NCI-H128 (cell line): ENCODE data around the gene TNFRSF17.
A peak's percentile ranks its signal among the peaks of the same experiment; 100 is the strongest.
"Not testable (repeated sequence)": the region's sequence is repeated elsewhere in the genome, so short reads cannot be mapped to it uniquely, and the experiment has no call there.

Experiments
- DNase-seq: peaks from one replicate; lab custom pipeline; 2025; ENCODE audit not compliant: unreplicated experiment; lab: John Stamatoyannopoulos, UW

TNFRSF17 gene

DNA sequence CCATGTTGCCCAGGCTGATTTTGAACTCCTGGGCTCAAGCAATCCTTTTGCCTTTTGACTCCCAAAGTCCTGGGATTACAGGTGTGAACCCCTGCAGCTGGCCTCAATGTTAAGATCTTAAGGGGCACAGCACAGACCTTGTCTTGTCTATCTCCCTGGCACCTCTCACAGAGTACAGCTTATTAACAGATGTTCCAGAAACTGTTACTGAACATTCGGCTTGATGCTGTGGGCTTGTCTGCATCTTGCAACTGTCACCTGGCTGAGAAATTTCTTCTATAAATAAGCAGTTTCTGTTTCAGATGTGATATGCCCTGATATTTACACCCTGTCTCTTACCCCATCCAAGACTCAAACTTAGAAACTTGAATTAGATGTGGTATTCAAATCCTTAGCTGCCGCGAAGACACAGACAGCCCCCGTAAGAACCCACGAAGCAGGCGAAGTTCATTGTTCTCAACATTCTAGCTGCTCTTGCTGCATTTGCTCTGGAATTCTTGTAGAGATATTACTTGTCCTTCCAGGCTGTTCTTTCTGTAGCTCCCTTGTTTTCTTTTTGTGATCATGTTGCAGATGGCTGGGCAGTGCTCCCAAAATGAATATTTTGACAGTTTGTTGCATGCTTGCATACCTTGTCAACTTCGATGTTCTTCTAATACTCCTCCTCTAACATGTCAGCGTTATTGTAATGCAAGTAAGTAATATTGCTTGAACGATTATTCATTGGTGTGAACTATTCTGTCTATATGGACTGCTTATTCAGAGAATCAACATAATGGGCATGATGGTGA lies at the start of gene TNFRSF17:
TNFRSF17 (plus strand) TSS at position 450 of the 791 bp plus-strand sequence; CDS start at position 565, 115 bp downstream.
- DNase-seq = no peak

DNA sequence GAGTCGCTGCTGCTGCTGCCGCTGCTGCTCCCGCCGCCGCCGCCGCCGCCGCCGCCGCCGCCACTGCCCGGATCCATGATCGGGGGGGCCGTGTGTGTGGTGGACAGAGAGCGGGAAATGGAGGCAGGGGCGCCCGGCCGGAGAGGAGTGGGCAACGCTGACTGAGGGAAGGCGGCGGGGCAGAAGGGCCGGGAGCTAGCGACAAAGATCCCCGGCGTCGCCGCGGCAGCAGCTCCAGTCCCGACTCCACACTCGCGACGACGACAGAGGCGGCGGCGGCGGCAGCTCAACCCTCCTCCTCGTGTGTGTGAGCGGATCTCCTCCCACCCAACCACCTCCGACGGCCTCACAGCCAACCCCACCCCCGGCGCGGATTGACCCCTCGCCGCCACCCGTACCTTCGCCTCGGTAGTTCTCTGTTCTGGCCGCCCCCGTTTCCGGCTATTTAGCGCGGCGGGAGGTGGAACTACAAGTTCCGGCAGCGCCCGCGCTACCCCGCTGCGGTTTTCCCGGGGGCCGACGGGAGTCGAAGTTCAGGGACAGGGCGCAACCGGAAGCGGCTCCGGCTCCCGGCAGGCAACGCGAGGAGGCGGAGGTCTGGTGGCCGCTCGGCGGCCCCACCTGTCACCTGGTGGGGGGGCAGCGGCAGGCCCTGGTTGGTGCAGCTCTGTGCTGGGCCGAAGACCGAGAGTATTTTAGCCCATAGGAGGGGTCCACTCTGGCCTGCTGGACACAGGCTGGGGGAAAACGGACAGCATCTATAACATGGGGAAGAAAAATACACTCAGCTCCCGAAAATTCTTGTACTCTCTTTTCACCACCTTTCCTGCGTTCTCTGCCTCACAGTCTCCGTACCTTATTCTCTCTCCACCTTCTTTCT lies 49.1 kb upstream of the TNFRSF17 start, which contains the start of gene GSPT1:
GSPT1 (minus strand) TSS at position 313 of the 880 bp plus-strand sequence; CDS start at position 77, 236 bp downstream.
- DNase-seq = peak; percentile 94

- no peak for DNase-seq
These were observed 48.3 kb upstream of the TNFRSF17 start for GRCh38 chr16:11916524-11917285.

DNA sequence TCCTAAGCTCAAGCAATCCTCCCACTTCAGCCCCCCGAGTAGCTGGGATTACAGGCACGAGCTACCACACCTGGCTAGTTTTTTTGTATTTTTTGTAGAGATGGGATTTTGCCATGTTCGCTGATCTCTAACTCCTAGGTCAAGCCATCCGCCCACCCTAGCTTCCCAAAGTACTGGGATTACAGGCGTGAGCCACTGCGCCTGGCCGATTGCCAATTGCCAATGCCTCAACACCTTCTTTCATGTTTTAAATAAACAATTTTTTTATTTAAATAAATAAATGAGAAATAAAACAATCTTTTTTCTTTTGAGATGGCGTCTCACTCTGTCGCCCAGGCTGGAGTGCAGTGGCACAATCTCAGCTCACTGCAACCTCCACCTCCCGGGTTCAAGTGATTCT lies 41.0 kb upstream of the TNFRSF17 start:
- not testable (repeated sequence) for DNase-seq

GRCh38 chr16:11927350-11927749 lies 37.7 kb upstream of the TNFRSF17 start:
- not testable (repeated sequence) for DNase-seq

- DNase-seq = not testable (repeated sequence)
These were observed 23.1 kb upstream of the TNFRSF17 start, which contains the start of gene NPIPB2 for GRCh38 chr16:11941945-11942344. Gene NPIPB2, minus strand, starts transcription at chr16:11942045. Its CDS starts 0 bp downstream, at chr16:11942045.

DNA sequence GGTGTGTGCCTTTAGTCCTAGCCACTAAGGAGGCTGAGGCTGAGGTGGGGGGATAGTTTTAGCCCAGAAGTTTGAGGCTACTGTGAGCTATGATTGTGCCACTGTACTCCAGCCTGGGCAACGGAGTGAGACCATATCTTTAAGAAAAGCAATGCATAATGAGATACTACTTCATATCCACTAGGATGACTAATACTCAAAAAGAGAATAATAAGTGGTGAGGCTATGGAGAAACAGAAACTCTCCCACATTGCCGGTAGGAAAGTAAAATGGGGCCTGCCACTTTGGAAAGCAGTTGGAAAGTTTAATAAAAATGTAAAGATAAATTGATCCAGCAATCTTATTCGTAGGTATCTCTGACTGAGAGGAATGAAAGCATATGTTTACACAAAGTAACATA lies 18.6 kb upstream of the TNFRSF17 start:
- DNase-seq = no peak

DNA sequence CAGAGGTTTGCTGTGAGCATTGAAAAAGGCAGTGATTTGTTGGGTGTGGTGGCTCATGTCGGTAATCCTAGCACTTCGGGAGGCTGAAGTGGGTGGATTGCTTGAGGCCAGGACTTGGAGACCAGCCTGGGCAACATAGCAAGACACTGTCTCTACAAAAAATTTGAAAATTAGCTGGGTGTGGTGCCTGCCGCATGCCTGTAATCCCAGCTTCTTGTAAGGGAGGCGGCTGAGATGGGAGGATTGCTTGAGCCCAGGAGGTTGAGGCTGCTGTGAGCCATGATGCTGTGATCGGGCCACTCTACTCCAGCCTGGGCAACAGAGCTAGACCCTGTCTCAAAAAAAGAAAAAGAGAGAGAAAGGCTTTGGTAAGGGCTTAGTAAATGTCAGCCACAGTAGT lies 16.2 kb upstream of the TNFRSF17 start:
- no peak for DNase-seq

DNA sequence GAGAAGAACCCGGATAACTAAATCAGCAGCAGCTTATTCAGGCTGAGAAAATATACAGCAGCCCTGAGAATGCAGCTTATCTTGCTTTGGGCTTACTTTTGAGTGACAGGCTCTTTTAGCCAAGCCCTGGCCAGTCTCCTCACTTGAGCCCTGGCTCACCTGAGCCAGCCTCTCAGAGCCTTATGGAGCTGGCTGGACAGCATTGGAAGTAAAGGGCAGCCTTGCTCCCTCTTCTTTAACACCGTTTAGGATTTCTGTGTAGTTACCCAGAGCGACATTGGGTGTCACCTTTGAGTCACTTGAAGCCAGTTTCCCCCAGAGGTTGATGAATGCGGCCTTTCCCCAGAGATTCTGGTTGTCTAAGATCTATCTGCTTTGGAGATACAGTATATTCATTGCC lies 15.5 kb upstream of the TNFRSF17 start:
- no peak for DNase-seq

DNA sequence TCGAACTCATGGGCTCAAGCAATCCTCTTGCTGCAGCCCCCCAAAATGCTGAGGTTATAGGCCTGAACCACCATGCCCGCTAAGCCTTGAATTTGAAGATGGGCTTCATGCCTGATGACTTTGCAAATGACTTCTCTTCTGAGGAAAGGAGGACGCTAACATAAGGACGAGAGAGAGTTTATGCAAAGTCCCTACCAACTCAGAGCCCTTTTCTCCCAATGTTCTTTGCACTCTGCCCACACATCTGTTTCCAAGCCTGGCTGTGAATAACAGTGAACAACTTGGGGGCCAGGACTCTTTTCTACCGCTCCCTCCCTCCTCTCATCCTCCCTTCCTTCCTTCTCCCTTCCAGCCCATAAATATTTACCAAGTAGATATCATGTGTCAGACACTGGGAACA lies 14.6 kb upstream of the TNFRSF17 start:
- no peak for DNase-seq

DNA sequence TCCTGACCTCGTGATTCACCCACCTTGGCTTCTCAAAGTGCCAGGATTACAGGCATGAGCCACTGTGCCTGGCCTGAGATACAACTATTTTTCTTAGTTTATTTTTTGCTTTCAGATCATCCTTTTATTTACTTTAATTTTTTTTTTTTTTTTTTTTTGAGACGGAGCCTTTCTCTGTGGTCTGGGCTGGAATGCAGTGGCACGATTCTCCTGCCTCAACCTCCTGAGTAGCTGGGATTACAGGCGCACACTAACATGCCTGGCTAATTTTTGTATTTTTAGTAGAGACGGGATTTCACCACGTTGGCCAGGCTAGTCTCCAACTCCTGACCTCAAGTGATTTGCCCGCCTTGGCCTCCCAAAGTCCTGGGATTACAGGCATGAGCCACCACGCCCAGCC lies 11.4 kb upstream of the TNFRSF17 start:
- DNase-seq = not testable (repeated sequence)

- no peak for DNase-seq
These were observed 9.3 kb upstream of the TNFRSF17 start for GRCh38 chr16:11955713-11956123.

DNA sequence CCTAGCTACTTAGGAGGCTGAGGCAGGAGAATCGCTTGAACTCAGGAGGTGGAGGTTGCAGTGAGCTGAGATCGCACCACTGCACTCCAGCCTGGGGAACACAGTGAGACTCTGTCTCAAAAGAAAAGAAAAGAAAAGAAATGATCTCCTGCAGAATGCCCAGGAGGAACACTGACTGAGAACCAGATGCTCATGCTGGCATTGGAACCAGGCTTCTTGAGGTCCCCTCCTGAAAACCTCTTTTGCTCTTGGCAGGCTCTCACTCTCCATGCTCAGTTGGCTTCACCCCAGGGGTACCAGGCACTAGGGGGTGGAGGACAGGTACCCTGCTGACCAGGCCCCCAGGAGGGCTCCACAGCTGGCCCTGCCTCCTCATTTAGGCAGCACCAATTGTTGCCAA lies 8.5 kb upstream of the TNFRSF17 start:
- no peak for DNase-seq

DNA sequence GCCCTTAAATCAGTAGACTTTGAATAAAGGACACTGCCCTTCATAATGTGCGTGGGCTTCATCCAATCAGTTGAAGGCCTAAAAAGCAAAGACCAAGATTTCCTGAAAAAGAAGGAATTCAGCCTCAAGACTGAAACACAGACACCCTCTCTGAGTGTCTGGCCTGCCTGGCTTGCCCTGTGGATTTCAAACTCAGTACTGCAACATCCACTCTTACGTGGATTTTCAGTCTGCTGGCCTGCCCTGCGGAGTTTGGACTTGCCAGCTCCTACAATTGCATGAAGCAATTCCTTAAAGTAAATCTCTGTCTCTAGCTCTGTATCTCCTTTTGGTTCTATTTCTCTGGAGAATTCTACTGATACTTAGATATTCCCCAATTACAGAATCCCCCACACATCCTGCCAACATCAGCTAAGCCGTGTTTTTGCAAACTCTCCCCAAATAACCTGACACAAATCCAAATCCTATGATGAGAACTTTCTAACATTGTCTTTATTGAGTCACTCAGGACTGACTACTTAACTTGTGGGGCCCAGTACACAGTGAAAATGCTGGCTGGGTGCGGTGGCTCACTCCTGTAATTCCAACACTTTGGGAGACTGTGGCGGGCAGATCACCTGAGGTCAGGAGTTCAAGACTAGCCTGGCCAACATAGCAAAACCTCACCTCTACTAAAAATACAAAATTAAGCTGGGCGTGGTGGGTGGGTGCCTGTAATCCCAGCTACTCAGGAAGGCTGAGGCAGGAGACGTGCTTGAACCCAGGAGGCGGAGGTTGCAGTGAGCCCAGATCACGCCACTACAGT lies 7.2 kb upstream of the TNFRSF17 start:
- DNase-seq = no peak

GRCh38 chr16:11962457-11962856 lies 2.6 kb upstream of the TNFRSF17 start:
- not testable (repeated sequence) for DNase-seq

- not testable (repeated sequence) for DNase-seq
These were observed 2.0 kb upstream of the TNFRSF17 start for GRCh38 chr16:11962978-11963377.

- DNase-seq = no peak
These were observed 1.3 kb upstream of the TNFRSF17 start for GRCh38 chr16:11963706-11964105.

DNA sequence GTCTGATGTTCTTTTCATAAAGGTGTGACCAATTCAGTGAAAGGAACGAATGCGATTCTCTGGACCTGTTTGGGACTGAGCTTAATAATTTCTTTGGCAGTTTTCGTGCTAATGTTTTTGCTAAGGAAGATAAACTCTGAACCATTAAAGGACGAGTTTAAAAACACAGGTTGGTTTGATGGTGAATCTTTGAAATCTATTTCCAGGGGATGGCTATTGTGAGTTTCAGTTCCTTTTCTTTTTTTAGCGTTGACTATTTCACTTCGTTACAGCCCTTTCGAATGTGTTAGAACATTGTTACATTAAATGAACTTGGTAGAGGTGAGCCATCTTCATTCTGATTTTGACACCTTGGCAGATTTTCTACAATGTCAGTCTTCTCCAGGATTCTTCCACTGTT lies 1.2 kb downstream of the TNFRSF17 start:
- DNase-seq = no peak

GRCh38 chr16:11967195-11967911 lies 2.3 kb downstream of the TNFRSF17 start:
- no peak for DNase-seq
